SU-DHL-6 (cell line): ENCODE measurements around the gene ADA.

ENCODE experiments used
- H2AFZ ChIP-seq: fragments of 200-600 bp; sonication (generic); 2 replicates; pipeline ENCODE4 v1.6.1; 2014; ENCODE audit warnings: low read depth, mild to moderate bottlenecking, moderate library complexity, mixed read lengths, antibody characterized with exemption, low read length; ENCODE audit not compliant: severe bottlenecking
- H3F3A ChIP-seq: fragments of 200-600 bp; shearing (Covaris generic); 2 replicates; pipeline ENCODE4 v1.6.0; 2016; ENCODE audit warnings: antibody characterized with exemption, mild to moderate bottlenecking; ENCODE audit not compliant: insufficient read depth
- H3K27ac ChIP-seq: fragments of 200-600 bp; sonication (generic); 2 replicates; pipeline ENCODE4 v1.5.1; 2016; ENCODE audit warnings: low read depth, mild to moderate bottlenecking, low read length, moderate library complexity, mixed read lengths
- H3K27me3 ChIP-seq: fragments of 200-600 bp; sonication (generic), shearing (Covaris generic); 2 replicates; pipeline ENCODE4 v1.6.0; 2014; ENCODE audit warnings: mild to moderate bottlenecking, low read length
- H3K36me3 ChIP-seq: fragments of 200-600 bp; sonication (generic); 2 replicates; pipeline ENCODE4 v1.6.1; 2014; ENCODE audit warnings: mild to moderate bottlenecking, low read length, mixed read lengths
- H3K4me2 ChIP-seq: fragments of 300-600, 200-600 bp; shearing (Covaris generic), sonication (generic); 2 replicates; pipeline ENCODE4 v1.6.0; 2014; ENCODE audit warnings: low read length, low read depth, mild to moderate bottlenecking; ENCODE audit not compliant: poor library complexity, severe bottlenecking
- H3K4me3 ChIP-seq: fragments of 200-600 bp; sonication (generic); 2 replicates; pipeline ENCODE4 v1.5.1; 2014; ENCODE audit warnings: antibody characterized with exemption, low read length, mild to moderate bottlenecking, mixed read lengths; ENCODE audit not compliant: insufficient read depth, poor library complexity, severe bottlenecking
- H3K79me2 ChIP-seq: fragments of 200-600 bp; sonication (generic); 2 replicates; pipeline ENCODE4 v1.6.1; 2014; ENCODE audit warnings: mild to moderate bottlenecking, low read length, moderate library complexity; ENCODE audit not compliant: insufficient read depth
- H3K9ac ChIP-seq: fragments of 200-600 bp; sonication (generic); 2 replicates; pipeline ENCODE4 v1.7.0; 2014; ENCODE audit warnings: mild to moderate bottlenecking, low read length
- H3K9me2 ChIP-seq: fragments of 200-600 bp; sonication (generic); replicated peaks from 2 replicates; pipeline ENCODE4 v1.6.1; 2014; ENCODE audit warnings: low read length; ENCODE audit not compliant: insufficient read depth
- H3K9me3 ChIP-seq: fragments of 200-600 bp; sonication (generic); 2 replicates; pipeline ENCODE4 v1.6.1; 2014; ENCODE audit warnings: low read length, mixed read lengths; ENCODE audit not compliant: insufficient read depth
- H4K20me1 ChIP-seq: fragments of 200-600 bp; sonication (generic); 2 replicates; pipeline ENCODE4 v1.6.1; 2014; ENCODE audit warnings: low read depth, mild to moderate bottlenecking, antibody characterized with exemption, low read length, moderate library complexity, mixed read lengths
- CTCF ChIP-seq: fragments of 200-600 bp; sonication (generic); IDR thresholded peaks from one replicate; pipeline ENCODE4 v1.5.1; 2017; ENCODE audit warnings: antibody characterized with exemption, mild to moderate bottlenecking, low read length, moderate library complexity; ENCODE audit not compliant: insufficient read depth, poor library complexity, severe bottlenecking
- EZH2phosphoT487 ChIP-seq: fragments of 200-600 bp; sonication (generic), shearing (Covaris generic); conservative IDR thresholded peaks from 2 replicates; pipeline ENCODE4 v1.6.1; 2018; ENCODE audit warnings: mild to moderate bottlenecking, antibody characterized with exemption, low read length, moderate library complexity, mixed read lengths

The ADA gene

GRCh38 chr20:44642203-44643153, 9.0 kb downstream of the ADA start:
- no peak for TF ChIP-seq CTCF
- no peak for TF ChIP-seq EZH2phosphoT487
- Histone ChIP-seq H3K27me3 (no peaks in the 10 kb centered on the region), H4K20me1 (no peaks in the 10 kb centered on the region), H3K4me2 (peak overlapping the region; percentile 46), H3K27ac (peak overlapping the region; percentile 93), H3K9me3 (no peaks in the 10 kb centered on the region), H3K4me3 (no peak overlapping the region), H3K9me2 (no peaks in the 10 kb centered on the region), H3K79me2 (peaks cover 14% of the 10 kb centered on the region; the same call in 1 of the 2 replicates), H3K9ac (peak overlapping the region; percentile 36), H3F3A (peaks cover 22% of the 10 kb centered on the region), H2AFZ (peak overlapping the region; percentile 36), H3K36me3 (no peaks in the 10 kb centered on the region)

GRCh38 chr20:44641325-44641724, 10.2 kb downstream of the ADA start:
- Histone ChIP-seq H3K36me3 (no peaks in the 10 kb centered on the region), H3K79me2 (peaks cover 14% of the 10 kb centered on the region; the same call in 1 of the 2 replicates)

GRCh38 chr20:44640522-44640921, 11.0 kb downstream of the ADA start:
- H2AFZ ChIP-seq, result no peak overlapping the region
- no peaks in the 10 kb centered on the region for H3K9me2 ChIP-seq
- H3K27ac ChIP-seq, result no peak overlapping the region; the same call in 1 of the 2 replicates
- peaks cover 6% of the 10 kb centered on the region for H3F3A ChIP-seq
- no peak for TF ChIP-seq EZH2phosphoT487
- H3K79me2 ChIP-seq, result peaks cover 14% of the 10 kb centered on the region; the same call in 1 of the 2 replicates
- no peak overlapping the region for H3K4me2 ChIP-seq
- H3K9me3 ChIP-seq, result no peaks in the 10 kb centered on the region
- no peaks in the 10 kb centered on the region for H3K27me3 ChIP-seq
- H3K4me3 ChIP-seq, result no peak overlapping the region
- H4K20me1 ChIP-seq, result no peaks in the 10 kb centered on the region
- H3K9ac ChIP-seq, result no peak overlapping the region
- H3K36me3 ChIP-seq, result no peaks in the 10 kb centered on the region

More at GRCh38 chr20:44641325-44641724, 10.2 kb downstream of the ADA start:
- TF ChIP-seq EZH2phosphoT487, result no peak
- no peak for TF ChIP-seq CTCF
- H3F3A ChIP-seq, result peaks cover 14% of the 10 kb centered on the region
- no peak overlapping the region for H2AFZ ChIP-seq
- H3K9ac ChIP-seq, result no peak overlapping the region
- H4K20me1 ChIP-seq, result no peaks in the 10 kb centered on the region
- H3K27ac ChIP-seq, result peak overlapping the region; percentile 21; the same call in 1 of the 2 replicates
- H3K4me2 ChIP-seq, result no peak overlapping the region
- H3K9me3 ChIP-seq, result no peaks in the 10 kb centered on the region
- H3K4me3 ChIP-seq, result no peak overlapping the region
- H3K9me2 ChIP-seq, result no peaks in the 10 kb centered on the region
- no peaks in the 10 kb centered on the region for H3K27me3 ChIP-seq
